GM12874 (cell line): ENCODE measurements around the gene FAHD2A.
A peak's percentile ranks its signal among the peaks of the same experiment; 100 is the strongest.

ENCODE experiments used
- TF ChIP-seq, protein P1 (sequence below): IDR thresholded peaks from 2 replicates; pipeline ENCODE4 v1.5.1; 2011; ENCODE audit warnings: low read depth, mild to moderate bottlenecking, control low read depth, low read length, moderate library complexity; ENCODE audit not compliant: insufficient read depth

FAHD2A gene

DNA sequence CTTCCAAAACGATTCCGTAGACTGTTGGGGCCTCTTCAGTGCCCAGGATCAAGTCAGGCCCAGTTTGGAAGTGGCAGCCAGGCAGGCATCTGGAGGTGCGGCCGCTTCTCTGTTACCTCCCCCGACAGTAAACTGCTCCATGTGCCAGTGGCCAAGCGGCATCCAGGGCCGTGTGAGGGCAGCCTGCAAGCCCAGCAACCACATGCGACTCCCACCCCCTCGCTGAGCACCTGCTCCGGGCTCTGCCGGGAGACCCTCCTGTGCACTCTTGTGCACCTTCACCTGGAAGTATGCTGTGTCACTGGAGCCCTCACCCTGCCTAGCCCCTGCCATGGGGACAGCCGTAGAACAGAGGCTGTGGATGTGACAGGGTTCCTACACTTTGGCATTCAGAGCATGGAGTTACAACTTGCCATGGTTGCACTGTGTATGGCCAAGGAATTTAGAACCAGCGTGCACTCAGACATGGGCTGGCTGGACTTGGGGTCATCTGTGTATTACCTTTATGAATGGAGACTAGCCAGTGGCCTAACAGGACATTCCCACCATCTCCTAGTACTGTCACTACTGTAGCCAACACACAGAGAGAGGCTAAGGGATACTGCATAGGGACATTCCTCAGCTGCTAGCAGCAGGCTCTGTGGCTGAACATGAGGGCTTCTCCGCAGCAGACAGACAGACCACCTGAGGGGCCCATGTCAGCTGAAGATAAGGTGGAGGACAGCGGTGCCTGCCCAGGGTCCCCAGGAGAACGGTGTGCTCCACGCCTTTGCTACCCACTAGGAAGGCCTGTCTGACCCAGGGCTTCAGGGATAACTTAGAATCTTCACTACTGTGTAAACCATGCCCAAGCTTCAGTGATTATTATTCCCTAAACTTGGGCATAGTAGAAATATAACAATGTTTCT, 25.0 kb upstream of the FAHD2A start:
- TF ChIP-seq, protein P1, sequence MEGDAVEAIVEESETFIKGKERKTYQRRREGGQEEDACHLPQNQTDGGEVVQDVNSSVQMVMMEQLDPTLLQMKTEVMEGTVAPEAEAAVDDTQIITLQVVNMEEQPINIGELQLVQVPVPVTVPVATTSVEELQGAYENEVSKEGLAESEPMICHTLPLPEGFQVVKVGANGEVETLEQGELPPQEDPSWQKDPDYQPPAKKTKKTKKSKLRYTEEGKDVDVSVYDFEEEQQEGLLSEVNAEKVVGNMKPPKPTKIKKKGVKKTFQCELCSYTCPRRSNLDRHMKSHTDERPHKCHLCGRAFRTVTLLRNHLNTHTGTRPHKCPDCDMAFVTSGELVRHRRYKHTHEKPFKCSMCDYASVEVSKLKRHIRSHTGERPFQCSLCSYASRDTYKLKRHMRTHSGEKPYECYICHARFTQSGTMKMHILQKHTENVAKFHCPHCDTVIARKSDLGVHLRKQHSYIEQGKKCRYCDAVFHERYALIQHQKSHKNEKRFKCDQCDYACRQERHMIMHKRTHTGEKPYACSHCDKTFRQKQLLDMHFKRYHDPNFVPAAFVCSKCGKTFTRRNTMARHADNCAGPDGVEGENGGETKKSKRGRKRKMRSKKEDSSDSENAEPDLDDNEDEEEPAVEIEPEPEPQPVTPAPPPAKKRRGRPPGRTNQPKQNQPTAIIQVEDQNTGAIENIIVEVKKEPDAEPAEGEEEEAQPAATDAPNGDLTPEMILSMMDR = no peak

DNA sequence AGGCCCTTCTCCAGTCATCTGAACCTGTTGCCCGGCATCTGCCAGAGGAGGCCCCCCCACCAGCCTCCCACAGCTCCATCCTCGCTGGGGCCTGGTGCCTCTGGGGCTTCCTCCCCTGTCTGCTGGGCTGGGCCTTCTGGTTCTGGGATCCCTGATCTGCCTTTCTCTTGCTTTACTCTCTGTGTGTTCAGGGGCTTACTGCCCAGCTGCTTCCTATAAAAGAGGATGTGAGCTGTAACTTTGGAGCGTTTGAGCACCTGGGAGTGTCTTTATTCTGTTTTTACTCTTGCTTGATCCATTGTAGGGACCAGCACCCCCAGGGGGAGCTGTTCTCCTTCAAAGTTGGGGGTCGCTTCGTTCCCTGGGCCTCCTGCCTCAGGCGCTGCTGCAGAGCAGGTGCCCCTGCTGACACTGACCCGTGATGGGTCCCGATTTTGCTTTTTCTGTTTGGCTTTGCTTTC, 23.1 kb upstream of the FAHD2A start:
- TF ChIP-seq, protein P1 = peak; percentile 35

DNA sequence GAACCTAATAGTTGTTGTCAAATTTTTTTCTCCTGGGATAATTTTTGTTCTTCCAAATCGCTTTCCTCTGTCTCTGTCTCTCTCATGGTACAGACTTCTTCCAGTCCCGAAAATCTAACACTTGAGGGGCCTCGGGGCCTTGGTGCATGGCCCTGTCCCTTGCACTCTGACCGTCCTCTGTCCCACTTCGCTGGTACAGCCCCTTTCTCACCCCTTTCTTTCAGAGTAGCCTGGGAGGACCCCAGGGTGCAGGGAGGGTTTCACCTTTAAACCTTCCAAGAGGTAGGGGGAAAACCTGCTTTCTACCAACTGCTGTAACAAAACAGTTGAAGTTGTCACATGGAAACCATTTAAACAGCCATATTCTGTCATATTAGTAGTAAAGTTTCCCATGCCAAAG, 22.2 kb upstream of the FAHD2A start:
- TF ChIP-seq, protein P1 = no peak

DNA sequence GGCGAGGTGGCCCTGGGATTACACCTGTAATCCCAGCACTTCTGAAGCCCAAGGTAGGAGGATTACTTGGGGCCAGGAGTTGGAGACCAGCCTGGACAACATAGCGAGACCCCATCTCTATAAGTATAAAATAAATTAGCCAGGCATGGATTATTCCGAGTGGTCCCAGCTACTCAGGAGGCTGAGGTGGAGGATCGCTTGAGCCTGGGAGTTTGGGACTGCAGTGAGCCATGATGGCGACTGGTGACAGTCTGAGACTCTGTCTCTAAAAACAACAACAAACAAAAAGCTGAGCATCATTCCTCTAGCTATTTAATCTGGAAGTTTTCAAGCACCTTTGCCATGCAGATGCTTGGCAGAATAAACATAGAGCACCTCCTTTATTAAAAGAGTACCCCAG, 21.8 kb upstream of the FAHD2A start:
- TF ChIP-seq, protein P1 = no peak

DNA sequence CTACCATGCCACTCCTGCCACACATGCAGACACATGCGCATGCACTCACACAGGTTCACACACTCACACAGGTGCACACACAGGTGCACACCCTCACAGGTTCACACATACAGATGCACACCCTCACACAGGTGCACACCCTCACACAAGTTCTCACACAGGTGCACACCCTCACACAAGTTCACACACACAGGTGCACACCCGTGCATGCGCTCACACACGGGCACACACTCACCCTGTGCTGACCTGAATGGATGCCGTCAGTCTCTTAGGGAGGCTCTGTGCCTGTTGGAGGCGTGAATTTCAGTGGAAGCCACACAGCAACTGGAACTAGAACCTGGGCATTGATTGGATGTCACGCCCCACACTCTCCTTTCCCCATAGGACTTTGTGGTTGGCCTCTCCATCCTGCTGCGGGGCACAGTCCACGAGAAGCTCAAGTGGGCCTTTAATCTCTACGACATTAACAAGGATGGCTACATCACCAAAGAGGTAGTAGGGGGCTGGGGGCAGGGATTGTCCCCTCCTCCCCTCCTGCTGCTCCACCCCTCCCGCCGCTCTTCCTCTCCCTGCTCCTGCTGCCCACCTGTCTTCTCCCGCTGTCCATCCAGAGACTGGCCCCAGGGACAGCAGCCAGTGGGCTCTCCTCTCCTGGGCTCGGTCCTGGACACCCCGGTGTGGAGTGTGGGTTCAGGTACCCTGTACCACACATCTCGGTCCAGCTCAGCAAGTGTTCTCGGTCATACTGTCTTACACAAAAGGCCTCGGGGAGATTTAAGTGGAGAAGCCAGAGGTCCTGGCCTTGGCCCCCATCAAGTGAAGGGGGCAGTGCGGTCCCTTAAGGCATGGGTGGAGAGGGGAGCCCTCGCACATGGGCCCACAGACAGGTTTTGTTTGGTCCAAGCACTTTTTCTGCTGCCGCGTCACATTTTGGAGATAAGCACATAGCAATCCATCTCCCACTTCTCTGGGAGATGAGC, 21.0 kb upstream of the FAHD2A start:
- TF ChIP-seq, protein P1 = no peak

DNA sequence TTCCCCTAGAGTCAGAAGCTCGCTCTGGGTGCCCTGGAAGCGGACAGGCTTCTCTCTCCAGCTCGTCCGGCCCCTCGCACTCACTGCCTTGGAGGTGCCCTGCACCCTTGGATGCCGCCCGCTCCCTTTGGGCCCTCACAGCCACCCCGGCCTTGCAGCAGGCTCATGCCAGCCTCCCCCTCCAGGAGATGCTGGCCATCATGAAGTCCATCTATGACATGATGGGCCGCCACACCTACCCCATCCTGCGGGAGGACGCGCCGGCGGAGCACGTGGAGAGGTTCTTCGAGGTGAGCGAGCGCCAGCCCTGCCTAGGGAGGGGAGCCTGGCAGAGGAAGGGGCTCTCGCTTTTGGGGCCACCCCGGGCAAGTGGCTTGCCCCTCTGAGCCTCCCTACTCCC, 20.3 kb upstream of the FAHD2A start:
- TF ChIP-seq, protein P1 = no peak
